NCI-H2029 treated with DMSO at 0.1 percent for 48 hours (cell line): ENCODE results near the gene UNC119B.

Experiments
- DNase-seq: peaks from one replicate; lab custom pipeline; 2025; lab: John Stamatoyannopoulos, UW

The UNC119B gene

GRCh38 chr12:120767071-120768024 lies 57.1 kb downstream of the UNC119B start:
- DNase-seq, result no peak

- no peak for DNase-seq
These were observed 60.8 kb downstream of the UNC119B start for GRCh38 chr12:120771097-120771496.
